RPMI8226 (cell line): ENCODE results near the gene AFF2.

ENCODE experiments used
- DNase-seq: peaks from one replicate; pipeline ENCODE4 v3.0.0-alpha.2; 2015

The AFF2 gene

DNA sequence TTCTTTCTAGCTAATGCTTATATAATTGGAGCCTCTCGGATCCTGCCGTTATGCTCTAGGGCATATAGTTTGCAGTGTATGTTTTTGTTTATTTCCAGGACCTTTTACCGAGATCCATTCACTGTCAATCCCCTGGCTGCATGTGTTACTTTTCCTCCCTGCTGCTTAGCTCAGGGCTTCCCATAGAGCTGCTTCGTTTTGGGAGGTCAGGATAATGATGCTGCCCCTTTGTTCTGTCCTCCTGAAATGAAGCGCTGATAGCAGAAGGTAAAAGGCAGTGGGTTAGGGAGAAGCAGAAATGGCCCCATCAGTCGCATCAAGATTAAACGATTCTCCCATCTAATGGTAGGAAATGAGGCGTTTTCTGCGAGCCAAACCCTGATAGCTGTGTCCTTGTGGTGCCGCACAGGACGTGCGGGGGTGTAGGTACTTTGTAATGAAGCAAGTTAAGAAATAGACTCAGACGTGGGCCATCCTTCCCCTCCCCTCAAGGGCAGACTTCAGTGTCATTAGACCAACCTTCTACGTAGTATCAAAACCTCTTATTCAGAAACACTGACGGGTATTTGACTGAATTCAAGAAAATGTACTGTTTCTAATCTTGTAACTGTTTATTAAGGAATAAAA is 37.3 kb downstream of the AFF2 start:
- DNase-seq, result no peak

DNA sequence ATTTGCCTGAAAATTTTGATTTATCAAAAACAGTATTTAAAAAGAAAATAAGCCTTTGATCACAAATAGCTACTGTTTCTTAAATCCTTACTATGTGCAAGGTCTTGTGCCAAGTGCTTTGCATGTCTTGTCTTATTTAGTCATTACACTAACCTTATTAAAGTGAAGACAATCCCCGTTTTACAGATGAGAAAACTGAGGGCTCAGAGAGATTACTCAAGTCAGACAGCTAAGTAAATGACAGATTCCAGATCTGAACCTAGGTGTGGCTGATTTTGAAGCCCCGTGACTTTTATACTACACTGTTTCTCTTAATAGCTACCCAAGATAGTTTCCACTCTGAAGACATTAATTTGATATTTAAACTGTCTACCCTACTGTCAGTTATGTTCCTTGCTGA is 38.2 kb downstream of the AFF2 start:
- no peak for DNase-seq

DNA sequence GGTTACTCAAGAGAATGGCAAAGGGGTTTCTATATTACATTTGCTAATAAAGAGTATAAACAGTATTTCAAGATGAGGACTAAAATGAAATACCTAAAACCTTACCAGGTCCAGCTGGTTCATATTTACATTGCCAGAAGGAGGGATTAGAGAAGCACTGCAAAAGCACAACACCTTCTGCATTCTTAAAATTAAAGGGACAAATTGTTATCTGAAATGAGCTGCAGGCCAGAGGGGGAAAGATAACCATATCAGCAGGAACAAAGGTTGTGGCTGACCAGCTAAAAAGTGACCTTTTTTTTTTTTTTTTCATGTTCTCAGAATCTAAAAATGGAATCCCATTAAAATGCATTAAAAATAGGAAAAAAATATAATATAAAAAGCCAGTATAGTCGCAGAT is 39.7 kb downstream of the AFF2 start:
- DNase-seq, result no peak

DNA sequence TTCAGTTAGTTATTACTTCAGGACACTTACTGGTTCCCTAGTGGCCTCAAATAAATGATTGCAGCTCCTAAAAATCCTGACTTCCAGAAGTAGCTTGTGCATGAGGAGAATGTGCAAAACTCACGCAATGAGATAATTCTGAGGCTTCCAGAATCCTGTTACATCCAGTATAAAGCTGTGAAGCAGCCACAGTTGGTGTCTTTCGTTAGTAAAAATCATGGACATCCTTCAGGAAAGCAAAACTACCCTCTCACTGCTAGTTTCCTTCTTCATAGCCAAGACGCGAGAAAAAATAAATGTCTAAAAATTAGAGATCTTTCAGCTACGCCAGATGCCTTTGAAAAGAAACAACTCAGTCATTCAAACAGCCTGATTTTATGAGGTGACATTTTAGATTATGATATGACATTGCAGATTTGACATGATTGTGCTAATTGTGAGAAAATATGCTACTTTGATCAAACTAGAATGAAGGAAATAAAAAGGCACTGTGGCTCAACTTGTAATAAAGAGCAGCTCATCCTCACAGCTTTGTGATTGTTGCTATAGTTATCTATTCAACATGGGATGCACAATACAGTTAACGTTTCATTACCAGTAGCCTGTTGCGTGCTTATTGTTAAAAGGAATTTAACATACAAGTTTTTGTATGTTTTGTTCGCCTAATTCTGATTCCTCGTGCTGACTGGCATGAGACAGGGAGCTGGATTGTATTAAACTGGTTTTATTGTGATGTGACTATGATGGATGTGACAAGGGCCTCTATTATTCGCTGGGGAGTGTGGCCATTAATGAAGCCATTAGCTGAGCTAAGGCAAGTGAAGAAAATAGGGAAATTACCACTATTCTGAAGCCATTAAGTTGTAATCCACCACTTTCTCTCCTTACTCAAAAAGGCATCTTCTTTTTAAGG is 40.5 kb downstream of the AFF2 start:
- no peak for DNase-seq

DNA sequence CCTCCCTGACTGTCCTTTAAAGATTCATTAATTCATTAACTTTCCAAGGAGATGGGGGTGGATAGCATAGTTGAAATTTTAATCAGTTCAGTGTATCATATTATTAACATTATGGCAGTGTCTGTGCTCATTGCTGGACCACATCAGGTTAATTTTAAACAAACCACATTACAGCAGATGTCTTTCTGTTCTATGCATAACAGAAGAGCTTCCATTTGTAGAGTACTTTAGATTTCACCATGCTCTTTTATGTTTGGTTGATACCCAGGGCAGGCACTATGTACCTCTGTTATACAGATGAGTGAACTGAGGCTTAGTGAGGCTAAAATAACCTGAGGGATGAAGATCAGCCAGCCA is 41.1 kb downstream of the AFF2 start:
- DNase-seq, result no peak

DNA sequence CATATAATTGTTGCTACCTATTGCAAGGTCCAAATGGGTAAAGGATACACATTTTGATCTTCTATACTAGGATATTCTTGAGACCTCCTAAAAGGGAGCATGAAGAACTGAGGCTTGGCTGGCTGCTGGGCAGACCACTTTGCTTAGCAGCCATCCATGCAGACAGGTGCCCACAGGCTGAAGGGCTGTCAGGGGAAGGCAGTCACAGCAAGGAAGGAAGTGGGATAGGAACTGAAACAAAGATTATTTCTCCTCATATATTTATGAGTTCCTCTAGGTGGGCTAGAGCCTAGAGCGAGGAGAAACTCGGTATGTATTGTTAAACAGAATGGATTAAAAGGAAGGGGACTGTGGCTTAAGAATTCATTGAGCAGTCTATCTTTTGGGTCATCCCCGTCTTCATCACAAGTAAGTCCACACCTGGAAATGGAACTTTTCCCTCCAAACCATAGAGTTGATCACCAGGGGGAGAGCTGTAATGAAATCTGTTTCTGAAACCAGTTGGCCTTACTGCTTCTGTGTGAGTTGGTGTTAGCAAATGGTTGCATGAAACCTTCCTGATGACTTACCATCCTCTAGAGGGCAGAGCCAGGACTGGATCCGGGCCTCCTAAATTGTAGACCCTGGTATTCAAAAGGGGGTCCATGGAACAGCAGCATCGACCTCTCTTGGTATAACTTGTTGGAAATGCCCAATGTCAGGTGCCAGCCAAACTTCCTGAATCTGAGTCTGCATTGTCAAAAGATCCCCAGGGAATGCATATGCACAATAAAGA is 42.3 kb downstream of the AFF2 start:
- no peak for DNase-seq

DNA sequence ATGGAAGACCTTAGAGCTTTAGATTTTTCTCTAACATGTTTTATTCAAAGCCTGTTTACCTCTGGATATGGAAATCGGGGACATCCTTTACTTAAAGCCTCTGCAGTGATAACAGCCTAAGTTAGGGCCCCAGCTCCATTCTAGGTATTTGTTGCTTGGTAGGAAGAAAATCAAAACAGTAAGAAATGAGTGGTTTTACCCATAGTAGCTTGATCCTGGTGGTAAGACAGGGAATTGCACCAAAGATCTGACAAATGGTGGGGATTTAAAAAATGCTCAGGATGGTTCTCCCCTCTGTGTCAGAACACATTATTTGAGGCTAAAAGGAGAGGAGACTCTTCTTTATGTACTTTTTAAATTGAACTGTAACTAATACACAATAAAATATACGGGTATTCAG is 52.4 kb downstream of the AFF2 start:
- DNase-seq, result no peak

DNA sequence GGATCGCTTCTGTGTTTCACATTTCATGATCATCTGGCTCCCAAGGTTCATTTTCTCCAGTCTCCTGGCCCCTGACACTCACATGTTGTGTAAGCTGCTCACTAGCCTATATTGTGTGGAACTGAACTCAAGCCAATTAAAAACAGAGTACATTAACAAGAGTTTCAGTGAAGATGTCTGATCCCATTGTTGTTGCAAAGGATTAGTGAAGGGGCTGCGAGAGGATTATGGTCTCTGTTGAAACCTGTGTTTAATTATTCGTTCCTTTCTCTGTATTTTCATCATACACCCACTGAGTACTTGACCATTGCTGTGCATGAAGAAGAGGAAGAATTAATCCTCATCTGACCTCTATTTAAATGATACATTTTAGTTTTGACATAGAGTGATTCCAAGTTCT is 54.7 kb downstream of the AFF2 start:
- no peak for DNase-seq

DNA sequence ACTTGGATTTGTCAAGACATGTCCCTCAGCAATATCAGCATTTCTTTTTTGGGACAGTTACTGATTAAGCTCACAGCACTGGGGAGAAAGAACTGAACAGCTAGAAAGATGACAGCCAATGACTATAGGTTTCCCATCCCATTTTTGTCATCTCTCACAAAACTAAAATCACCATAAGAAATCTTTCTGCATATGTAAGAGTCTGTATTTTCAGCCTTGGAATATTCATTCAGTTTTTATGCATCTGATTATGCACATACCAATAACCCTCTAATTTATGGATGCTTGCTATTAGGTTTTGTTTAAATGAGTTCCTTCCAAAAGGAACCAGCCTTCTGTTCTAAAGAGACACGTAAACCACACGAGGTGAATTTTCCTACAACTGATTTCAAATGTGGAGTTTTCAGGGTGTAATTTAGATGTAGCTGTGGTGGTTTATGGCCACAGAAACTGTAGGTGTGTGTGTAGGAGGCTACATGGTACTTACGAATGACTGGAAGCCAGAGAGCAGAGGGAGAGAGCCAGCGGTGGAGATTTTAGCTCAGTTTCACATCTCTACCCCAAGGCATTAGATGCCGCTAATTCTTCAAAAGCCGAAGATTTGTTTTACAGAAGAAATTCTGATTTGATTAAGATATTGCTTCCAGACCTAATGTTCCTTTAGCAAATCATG is 55.3 kb downstream of the AFF2 start:
- DNase-seq, result no peak

DNA sequence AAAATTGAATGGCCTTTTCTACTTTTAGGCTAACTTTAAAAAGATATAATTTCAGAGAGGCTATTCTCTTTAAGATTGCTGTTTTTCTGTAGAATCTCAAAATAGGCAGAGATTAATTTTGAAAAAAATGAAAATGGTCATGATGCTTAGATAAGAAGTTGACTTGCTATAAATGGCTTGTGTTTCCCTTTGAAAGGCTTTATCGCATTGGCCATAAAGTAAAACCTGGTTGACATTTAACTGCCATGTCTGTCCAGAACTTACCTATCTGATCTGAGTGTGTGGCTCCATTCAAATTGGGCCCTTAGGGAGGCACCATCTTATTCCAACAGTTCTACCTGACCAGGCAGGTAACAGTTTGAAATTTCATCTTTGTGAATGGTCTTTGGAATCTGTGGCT is 56.1 kb downstream of the AFF2 start:
- no peak for DNase-seq

DNA sequence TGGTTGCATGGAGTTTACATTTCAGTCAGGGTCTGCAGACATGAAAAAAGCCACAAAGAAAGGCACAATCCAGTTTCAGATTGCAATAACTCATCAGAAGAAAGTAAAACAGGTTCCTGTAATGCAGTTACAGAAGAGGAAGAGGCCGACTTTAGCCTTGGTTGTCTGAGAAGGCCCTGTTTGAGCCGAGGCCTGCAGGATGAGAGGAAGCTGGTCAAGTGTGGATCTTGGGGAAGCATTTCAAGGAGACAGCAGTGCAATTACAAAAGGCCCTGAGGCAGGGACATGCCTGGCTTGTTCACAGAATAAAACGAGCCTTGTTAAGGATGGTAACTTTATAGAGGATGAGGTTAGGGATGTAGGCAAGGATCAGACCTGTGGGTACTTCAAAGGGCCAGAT is 62.4 kb downstream of the AFF2 start:
- no peak for DNase-seq

DNA sequence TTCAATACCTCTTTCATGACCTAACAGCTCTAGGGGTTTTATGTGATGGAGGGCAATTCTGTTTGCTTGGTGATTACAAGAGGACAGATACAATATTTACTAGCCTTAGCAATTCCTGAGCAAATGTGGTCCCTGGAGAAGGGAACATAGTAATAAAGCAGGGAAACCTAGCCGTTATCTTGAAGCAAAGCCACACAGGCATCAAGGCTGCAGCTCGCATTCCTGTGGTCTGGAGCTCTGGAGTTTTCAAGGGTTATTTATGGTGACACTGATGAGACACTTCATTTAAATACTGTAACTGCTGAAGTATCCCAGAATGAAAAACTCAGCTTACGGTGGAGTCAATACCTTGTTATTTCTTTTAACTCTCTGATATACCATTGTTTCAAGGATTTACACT is 66.8 kb downstream of the AFF2 start:
- no peak for DNase-seq

DNA sequence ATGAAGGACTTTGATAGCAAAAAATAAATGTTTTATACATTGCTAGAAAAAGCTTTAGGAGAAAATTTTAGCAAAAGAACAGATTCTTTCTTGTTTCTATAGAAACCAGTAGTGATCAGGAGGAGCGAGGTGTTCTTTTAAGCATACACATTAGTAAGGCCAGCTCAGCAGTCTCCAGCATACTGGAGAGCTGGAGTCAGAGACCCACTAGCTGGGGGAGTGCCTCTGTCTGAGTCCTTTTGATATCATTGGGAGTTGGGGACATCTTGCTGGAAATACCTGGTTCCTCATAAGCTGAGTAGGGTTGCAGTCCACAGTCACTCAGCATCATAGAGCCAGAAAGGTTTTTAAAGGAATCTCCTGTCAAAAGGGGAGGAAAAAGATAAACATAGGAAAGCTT is 67.4 kb downstream of the AFF2 start:
- DNase-seq, result no peak

DNA sequence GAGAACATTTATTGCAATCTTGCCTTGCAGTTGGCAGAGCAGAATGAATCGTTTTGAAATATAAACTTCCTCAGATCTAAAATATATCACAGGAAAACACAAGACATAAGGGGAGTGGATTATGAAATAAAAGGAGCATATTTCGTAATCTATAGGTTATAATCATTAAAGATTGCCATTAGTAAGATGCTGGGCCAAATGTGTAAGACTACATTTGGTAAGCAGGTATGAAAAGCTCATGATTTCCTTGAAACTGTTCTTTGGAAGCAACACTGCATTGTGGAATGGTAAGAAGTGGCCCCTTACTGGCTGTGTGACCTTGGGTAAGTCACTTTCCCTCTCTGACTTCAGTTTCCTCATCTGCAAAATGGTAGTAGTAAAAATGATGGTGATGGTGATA is 68.3 kb downstream of the AFF2 start:
- no peak for DNase-seq

DNA sequence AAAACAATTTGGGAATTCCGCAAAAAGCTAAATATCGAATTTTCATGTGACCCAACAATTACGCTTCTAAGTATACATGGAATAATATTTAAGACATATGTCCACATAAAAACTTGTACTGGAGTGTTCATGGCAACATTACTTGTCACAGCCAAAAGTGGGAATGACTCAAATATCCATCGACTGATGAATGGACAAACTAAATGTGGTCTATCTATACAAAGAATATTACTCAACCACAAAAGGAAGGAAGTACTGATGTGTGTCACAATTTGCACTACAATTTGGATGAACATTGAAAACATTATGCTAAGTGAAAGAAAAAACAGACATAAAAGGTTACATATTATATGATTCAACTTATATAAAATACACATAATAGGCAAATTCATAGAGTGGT is 71.9 kb downstream of the AFF2 start:
- no peak for DNase-seq

DNA sequence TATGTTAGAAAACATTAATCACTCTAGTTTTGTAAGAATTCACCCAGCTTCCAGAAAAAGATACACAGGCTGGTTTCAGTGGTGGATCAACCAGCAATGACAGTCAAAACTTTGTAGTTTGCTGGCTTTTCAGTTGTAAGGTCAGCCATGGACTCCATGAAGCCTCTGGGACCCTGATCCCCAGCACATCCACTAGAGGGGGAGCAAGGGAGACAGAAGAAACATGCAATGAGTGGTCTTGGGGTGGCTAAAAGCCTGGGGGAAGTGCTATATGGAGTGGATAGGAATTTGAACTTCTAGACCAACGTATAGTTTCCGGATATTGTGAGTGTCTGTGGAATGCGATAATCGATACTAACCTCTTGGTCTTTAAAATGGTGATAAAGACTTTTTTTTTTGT is 72.7 kb downstream of the AFF2 start:
- no peak for DNase-seq

DNA sequence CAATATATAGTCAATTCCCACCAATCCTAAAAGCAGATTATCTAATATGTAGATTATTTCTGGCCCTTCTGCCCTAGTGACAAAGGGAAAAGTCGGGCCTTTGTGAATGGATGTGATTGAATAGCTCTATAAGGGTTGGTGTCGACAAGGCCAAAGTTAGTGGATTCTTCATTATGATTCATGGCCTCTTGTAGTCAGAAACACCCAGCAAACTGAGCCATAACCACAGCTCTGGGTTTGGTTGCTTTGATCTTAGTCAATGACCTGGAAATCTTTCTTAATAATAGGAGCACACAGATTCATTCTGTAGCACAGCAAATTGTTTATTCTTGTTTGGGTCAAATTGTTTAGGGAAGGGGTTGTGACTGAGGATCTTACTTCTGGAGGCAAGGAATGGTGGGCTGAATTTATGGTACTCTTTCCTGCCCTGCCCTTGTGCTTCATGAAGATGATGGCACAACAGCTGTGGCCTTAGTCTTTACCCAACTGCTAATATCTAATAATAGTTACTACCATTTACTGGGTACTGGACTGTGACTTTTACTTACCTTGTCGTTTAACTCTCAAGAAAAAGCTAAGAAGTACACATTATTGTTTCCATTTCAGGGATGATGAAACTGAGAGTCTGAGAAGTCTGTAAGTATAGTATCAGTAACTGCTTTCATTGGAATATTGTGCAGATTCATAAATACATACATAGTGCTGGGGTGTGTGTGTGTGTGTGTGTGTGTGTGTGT is 74.0 kb downstream of the AFF2 start:
- no peak for DNase-seq

DNA sequence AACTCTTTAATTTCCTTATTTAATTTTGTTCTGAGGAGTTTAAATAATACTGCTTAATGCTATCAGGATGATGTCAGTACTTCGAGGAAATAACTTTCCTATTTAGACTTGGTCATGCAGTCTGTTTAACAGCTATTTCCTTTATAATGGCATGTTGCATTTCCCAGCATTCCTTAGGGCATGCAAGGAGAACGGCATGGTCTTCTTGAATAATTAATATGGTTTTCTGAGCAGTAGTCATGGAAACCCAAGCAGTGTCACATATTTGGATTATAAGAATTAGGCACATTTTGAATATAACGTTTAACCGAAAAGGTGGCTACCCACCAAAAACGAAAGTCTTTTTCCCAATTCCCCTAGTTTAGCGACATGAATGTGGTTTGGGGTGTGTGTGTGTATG is 76.0 kb downstream of the AFF2 start:
- DNase-seq, result no peak

DNA sequence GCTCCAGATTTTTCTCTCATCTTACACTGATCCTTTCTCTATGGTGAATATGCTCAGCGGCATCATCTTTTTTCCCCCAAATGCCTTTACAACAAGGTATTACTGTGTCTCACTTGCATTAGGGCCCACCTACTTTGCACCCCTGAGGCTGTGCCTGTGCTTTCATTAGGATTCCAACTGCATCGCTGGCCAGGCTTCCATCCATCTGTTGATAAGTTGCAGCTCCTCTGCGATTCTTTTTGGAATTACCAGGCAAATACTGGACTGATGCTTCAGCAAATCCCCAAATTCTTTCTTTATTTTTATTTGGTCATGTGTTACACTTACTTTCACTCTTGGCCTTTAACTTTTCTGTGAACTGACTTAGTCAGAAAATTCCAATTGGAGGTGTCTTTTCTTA is 77.3 kb downstream of the AFF2 start:
- no peak for DNase-seq

DNA sequence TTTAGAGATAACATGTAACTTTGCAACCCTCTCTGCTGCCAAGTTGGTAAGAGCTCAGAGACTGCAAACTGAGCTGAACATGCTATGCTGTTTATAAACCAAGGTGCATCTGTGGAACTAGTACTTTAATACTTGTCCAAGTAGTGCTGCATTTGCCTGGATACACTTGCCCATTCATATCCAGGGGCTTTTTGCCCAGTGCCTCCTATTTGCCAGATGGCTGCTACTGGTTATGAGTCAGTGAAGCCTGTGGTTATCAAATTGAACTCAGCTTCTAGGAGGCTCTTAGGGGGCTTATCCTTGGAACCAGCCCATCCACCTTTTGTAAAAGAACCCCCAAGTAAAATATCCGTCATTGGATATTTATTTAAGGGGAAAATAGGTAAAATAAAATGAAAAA is 79.6 kb downstream of the AFF2 start:
- DNase-seq, result no peak

DNA sequence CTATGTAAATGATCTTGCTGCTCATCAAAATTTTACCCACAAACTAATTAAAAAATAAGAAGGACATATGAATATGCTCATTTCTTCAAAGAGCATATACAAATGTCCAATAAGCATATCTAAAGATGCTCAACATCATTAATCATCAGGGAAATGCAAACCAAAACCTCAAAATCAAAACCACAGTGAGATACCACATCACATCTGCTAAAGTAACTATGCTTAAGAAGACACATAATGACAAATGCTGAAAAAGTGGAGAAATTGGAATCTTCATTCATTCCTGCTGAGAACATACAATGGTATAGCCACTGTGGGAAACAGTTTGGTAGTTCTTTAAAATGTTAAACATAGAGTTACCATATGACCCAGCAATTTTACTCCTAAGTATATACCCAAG is 81.9 kb downstream of the AFF2 start:
- no peak for DNase-seq

DNA sequence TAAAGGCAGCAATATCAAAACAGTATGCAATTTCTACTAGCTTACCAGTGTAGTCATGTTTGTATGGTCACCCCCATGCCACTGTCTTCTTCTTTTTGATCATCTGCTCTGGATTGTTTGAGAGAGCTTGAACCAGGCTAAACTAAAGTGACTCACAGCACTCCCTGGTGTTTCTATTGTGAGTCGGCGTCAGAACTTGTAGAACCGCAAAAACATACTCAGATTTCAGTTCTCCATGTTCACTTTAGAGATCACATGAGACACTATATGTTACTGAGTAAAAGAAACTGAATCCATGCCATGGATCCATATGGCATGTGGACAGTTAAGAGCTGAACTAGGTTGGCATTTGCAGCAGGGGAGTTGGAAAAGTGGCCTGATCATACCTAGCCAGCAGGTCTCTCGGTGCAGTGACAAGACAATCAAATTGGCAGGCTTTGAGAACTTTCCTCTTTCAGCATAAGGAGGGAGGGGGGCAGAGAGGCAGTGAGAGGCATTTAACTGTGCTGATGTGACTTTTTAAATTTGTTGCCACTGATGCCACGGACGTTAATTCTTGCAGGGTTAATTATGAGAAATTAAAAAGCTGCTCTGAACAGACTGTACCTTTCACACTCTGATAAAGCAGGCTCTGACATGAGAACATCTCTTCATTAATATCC is 88.4 kb downstream of the AFF2 start:
- DNase-seq, result no peak
